GM18499 (cell line): ENCODE results near the gene TMEM190.
"Not testable (repeated sequence)": the region's sequence is repeated elsewhere in the genome, so short reads cannot be mapped to it uniquely, and the experiment has no call there.

ENCODE experiments used
- ATAC-seq: cut with Tn5 transposase; IDR thresholded peaks from one replicate; pipeline ENCODE4 v1.9.1; 2021; ENCODE audit warnings: moderate number of reproducible peaks; ENCODE audit not compliant: insufficient read depth, unreplicated experiment

Gene TMEM190

DNA sequence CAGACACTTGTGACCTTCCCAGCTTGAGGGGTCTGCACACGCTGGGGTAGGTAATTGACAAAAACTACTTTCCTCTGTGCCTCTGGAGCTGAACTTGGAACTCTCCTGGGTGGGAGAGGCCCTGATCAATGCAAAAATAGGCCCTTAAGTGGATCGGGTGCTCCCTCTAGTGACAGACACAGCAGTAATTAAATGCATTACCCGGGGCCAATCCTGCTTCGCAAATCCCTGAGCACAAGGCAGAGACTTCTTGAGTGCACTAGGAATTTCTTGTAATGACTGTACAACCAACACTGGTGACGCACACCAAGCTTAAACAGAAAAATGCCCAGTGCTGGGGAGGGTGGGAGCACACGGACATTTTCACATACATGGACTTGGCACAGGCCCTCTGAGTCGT is 41.6 kb downstream of the TMEM190 start:
- ATAC-seq: no peak

DNA sequence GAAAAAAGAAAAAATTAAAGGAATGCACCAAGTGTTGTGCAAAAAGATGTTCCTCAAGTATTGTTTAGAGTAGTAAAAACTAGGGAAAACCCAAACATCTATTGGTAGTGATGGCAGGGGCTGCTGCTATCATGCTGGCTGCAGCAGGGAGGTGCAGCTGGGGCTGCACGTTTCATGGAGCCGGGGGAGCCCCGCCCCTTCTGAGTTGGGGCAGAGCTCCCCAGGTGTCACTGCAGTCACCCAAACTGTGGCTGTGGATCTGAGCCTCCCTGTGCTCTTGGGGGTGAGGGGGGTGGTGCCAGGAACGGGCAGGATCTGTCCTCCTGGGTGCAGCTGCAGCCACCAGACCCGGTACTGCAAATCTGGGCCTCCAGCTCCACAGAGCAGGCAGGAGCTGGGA is 42.5 kb downstream of the TMEM190 start:
- ATAC-seq: no peak

DNA sequence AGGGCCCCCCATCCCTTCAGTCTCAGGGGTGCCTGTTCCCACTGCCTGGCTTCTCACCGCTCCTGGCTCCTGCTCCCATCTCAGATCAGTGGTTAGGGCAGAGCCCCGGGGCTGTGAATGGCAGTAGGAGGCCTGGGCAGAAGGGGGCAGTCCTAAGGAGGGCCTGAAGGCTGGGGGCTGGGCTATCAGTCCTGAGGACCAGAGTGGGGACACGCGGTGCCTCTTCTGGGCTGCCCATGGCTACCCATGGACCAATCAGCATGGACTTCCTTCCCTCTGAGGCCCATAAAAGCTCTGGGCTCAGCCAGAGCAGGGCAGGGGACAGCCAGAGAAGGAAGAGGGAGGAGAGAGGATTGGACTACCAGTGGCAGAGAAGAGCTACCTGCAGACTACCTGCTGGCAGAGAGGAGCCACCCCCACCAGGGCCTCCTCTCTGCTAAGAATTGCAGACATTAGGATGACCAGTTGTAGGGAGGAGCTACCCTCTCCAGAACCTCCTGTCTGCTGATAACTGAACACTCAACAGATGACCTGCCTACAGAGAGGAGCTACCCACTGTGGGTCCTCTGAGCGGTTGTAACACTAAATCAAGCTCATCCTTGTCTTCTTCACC is 43.1 kb downstream of the TMEM190 start:
- no peak for ATAC-seq

DNA sequence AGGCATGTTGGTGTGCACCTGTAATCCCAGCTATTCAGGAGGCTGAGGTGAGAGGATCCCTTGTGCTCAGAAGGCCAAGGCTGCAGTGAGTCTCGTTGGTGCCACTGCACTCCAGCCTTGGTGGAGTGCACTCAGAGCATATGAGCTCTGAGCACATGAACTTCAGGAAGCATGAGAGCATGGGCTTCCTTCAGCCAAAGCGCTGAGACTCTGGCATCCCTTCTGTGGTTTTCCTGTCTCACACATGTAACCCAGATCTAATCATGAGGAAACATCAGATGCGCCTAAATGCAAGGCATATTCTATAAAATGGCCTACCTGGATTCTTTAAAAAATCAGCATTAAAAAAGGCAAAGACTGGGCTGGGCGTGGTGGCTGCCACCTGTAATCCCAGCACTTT is 44.7 kb downstream of the TMEM190 start:
- ATAC-seq: not testable (repeated sequence)

DNA sequence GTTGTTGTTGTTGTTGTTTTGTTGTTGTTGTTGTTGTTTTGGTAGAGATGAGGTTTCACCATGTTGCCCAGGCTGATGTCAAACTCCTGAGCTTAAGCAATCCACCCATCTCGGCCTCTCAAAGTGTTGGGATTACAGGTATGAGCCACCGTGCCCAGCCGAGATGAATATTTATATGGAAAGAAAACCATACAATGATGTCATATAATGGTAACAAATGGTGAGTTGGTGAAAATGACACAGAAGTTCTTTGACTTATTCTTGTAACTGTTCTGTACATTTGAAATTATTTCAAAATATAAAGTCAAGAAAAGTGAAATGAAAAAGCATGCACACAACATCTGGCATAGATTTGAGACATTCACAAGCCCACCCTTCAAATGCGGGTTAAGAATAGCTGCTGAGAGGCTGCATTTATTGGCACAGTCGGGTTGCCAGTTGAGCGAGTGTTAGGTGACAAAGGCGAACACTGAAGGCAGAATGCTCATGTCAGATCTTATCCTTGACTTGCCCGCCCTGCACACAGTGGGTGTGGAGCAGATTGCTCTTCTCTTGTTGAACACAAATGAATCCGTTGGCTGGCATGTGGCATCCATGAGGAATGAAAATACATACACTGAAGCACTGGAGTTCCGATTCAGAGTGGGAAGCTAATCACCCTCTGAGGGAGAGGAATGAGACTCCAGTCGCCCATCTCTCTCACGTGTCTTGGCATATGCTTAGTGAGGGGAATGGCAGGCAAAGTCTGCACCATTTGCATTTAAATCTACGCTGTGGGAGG is 46.8 kb downstream of the TMEM190 start:
- no peak for ATAC-seq

DNA sequence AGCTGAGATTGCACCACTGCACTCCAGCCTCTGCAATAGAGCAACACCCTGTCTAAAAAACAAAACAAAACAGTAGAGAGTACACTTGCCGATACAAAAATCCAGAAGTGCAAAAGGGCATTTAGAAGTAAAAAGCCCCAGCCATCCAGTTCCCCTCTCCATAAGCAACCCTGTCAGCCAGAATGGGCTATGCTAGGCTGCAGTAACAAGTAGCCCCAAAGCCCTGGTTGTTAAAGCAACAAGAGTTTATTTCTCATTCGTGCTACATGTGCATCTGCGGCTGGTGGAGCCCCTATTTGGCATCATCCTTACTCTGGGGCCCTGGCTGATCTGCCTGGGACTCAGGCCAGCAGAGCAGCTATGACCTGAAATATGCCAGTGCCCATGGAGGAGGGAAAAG is 47.9 kb downstream of the TMEM190 start:
- no peak for ATAC-seq

DNA sequence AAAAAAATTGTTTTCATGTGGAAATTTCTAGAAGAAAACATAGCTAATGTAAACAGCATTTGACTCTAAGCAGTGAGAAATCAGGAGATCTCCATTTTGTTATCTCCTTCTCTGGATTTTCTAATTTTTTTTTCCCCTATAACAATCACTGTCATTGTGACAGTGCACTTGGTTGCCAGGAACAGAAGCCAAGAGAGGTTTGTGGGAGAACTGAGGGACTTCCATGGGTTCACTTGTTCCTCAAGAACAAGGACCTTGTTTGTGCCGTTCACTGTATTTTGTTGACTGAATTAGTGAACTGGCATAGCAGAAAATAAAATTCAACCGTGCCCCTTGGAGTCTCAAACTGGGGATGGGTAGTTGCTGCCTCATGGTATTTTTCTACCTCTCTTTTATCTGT is 49.4 kb downstream of the TMEM190 start:
- no peak for ATAC-seq
